Suppressor macrophage treated with lipopolysaccharide for 1 hour (primary cell): Measurements from ENCODE around the gene STIM2.

ENCODE experiments used
- DNase-seq, 3 donors: peaks; one replicate each; pipeline ENCODE4 v3.0.0-alpha.2; 2020 to 2022

The STIM2 gene

GRCh38 chr4:27048429-27049238 is 188.0 kb downstream of the STIM2 start:
- peak; percentile 26 to 63 (median 59) for DNase-seq

DNA sequence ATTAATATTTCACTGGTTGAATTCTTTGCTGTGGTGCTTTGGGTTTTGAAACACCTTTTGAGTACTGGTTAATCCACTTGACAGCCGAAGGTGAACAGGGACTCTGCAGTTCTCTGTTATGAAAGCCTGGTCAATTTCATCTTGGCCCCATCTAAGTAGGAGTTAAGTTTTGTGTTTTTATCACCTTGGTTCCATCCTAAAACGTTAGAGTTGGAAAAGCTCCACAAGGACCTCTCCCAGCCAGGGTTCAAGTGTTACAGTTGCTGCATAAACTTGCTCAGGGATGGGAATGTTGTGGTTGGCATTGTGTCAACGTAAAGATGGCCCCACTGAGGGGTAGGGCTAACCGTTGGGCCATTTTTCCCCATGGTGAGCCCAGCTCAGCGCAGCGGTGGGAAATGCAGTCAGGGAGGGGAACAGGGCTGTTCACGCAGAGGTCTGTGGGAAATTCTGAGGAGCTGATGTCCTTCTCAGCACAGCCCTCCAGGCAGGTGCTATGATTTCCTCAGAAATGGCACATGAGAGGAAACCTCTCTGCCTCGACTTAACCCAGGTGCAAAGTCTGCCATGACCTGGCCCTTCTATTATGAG is 188.7 kb downstream of the STIM2 start:
- no peak for DNase-seq

GRCh38 chr4:27050731-27051130 is 190.1 kb downstream of the STIM2 start:
- DNase-seq: no peak

DNA sequence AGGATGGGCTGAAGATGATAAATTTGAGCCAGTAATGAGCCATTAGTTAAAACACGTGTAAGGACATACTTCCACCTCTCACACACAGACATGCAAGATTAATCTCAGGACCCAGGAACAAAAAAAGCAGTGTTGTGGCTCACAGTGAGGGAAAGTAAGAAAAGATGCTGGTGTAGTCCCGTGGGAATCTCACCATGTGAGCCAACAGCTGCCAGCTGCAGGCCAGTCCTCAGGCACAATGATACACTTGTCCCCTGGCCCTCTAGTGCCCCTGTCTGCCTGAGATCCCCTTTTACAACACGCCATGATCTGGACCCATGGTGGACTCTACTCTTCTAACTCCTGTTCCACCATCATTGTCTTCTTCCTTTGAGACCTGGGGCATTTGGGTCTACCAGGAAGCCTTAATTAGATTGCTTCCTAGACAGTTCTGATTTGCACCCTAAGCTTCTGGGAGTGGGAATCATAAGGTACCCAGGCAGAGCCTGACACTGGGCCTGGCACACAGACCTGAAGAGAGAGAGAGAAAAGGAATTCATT is 194.7 kb downstream of the STIM2 start:
- no peak for DNase-seq

DNA sequence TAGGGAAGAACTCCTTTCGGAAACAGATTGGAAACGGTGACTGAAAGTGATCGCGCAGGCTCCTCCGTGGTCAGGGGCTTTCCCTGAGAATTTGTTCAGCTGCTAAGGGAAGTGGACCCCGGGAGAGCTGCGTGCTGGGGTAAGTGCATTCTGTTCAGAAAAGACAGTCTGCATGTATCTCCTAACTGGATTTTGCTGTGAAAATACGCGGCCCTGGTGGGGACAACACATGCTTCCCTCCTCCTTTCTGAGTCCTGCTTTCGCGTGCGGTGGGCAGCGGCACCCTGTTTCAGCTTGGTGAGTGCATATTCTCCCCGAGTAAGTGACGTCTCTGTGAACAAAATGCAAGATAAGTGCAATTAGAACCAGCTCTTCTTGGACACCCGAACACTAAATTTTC is 195.6 kb downstream of the STIM2 start:
- no peak for DNase-seq

- no peak for DNase-seq
Measured at GRCh38 chr4:27057053-27057452, 196.4 kb downstream of the STIM2 start.

DNA sequence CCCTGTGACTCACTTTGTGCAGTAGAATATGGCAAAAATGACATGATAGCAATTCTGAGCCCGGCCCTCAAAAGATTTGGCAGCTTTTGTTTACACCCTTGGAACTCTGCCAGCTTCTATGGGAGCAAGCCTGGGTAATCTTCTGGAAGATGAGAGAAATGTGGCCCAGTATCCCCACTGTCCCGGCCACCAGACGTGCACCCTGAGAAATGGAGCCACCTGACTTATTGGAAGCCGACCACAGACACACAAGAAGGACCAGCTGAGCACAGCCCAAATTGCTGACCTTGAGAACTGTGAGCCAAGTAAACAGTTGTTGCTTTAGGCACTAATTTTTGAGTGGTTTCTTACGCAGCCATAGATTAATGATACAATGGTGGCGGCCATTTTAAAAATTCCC is 197.0 kb downstream of the STIM2 start:
- no peak for DNase-seq

GRCh38 chr4:27058819-27059406 is 198.3 kb downstream of the STIM2 start:
- no peak for DNase-seq

DNA sequence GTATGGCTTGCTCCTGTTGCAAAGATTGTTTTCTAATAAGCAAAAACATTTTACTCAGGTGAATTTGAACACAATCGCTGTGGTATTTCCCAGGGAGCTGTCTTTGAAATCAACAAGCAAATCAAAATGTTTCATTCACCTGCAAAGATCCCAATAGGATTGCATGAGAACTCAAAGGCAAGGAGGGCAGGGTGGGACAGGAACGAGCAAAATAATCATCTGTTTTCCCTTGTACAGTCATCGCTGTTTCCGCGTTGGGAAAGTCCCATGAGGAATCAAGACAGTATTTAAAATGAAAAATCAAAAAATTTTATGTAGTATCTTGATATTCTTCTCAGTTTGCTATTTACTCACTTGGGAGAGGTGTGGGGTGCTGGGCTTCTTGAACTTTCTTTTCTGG is 198.8 kb downstream of the STIM2 start:
- DNase-seq: no peak

- no peak for DNase-seq
Measured at GRCh38 chr4:27062256-27062655, 201.6 kb downstream of the STIM2 start.

GRCh38 chr4:27066591-27066990 is 205.9 kb downstream of the STIM2 start:
- DNase-seq: peak; percentile 86 to 87 (median 86)

- DNase-seq: peak; percentile 69 to 76 (median 74)
Measured at GRCh38 chr4:27068151-27068867, 207.7 kb downstream of the STIM2 start.
